ENCODE data around the gene DNAJB13.

DNA sequence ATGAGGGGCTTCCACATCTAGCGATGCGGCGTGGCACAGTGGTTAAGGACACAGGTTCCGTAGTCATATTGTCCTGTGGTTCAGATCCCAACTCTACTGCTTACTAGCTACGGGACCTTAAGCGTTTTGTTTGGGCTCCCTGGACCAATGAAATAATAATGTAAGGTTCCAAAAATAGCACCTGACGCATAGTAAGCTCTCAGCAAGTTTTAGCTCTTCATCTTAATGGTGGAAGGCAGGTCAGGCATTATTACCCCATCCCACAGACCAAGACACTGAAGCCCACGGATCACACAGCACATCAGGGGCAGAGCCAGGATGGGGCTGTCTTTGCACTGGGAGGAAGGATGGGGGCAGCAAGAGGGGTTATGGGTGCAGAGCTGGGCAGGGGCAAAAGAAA is 13.0 kb downstream of the DNAJB13 start:
- TF ChIP-seq, protein P1, sequence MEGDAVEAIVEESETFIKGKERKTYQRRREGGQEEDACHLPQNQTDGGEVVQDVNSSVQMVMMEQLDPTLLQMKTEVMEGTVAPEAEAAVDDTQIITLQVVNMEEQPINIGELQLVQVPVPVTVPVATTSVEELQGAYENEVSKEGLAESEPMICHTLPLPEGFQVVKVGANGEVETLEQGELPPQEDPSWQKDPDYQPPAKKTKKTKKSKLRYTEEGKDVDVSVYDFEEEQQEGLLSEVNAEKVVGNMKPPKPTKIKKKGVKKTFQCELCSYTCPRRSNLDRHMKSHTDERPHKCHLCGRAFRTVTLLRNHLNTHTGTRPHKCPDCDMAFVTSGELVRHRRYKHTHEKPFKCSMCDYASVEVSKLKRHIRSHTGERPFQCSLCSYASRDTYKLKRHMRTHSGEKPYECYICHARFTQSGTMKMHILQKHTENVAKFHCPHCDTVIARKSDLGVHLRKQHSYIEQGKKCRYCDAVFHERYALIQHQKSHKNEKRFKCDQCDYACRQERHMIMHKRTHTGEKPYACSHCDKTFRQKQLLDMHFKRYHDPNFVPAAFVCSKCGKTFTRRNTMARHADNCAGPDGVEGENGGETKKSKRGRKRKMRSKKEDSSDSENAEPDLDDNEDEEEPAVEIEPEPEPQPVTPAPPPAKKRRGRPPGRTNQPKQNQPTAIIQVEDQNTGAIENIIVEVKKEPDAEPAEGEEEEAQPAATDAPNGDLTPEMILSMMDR (IDR thresholded peaks at IDR 0.05; ENCODE audit: insufficient read depth, low read length, poor library complexity, severe bottlenecking): no peak
- no peak for TF ChIP-seq EZH2phosphoT487 (conservative IDR thresholded peaks at IDR 0.05; ENCODE audit: low read length)

All from SU-DHL-6 (cell line).